Muscle of arm (tissue), 12 donors: Measurements from ENCODE around the gene TBC1D17. TPM values are rescaled to one million over a fixed set of nuclear protein-coding genes. Genes with fewer than 3 reads are reported as not detected.

Source experiments
- DNase-seq: peaks from one replicate; pipeline ENCODE4 v3.0.0-alpha.2; 2013
- polyA plus RNA-seq, 12 donors: library from polyadenylated mRNA; unstranded; fragments of 120-200 nt; gene quantifications; one replicate each; pipeline ENCODE4 v1.2.1, GENCODE V29; 2013; ENCODE audit not compliant: insufficient read length in 12 of 12

The TBC1D17 gene
- polyA plus RNA-seq, 12 donors = 25.8 to 44.9 (median 32.5) TPM; not detected in 1

GRCh38 chr19:49933643-49934042 is 56.1 kb downstream of the TBC1D17 start:
- DNase-seq = no peak

DNA sequence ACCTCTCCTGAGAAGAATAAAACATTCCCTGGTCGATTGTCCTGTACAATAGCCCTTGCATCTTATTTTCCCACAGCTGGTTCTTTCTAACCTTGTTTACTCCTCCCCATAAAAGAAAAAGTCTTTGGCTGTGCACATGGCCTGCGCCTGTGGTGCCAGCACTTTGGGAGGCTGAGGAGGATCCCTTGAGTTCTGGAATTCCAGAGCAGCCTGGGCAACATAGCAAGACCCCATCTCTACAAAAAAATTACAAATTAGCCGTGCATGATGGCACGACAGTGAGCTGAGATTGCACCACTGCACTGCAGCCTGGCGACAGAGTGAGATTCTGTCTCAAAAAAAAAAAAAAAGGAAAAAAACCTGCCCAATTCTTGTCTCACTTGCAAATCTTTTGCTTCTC is 59.0 kb downstream of the TBC1D17 start:
- DNase-seq = no peak

DNA sequence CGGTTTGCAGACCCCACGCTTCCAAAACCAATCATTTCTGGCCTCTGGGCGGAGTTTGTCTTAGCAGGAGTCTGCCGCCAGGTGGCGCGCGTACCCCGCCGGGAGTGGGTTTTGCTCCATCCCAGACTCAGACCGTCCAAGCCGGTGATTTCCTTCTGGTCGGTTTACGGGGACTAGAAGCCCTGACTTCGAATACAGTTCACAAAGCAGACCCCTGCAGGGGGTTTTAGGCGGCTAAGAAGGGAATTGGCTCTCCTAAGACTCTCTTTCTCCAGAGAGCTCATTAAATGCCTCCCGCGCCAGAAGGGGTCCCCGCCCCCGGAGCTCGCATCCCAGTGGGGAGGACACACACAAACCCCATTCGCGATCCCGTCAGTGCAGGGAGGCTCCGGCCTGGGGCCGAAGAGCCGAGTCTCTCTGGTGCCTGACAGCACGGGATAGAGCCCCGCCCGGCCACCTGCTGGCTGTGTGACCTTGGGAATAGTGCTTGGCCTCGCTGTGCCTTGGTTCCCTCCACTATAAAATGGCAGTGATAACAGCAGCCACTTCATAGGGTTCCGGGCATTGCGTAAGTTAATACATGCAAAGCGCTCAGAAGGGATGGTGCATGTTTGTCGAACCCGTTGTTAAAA is 60.4 kb downstream of the TBC1D17 start:
- peak; percentile 81 for DNase-seq

Other genes with a start within 250 kb of the TBC1D17 start
- gene RRAS, start 237.6 kb upstream of the TBC1D17 start, polyA plus RNA-seq = 10 to 100 TPM in 11 of 12 donors, not detected in 1; 24.2 to 56.9 (median 28.4) TPM
- 10 to 100 TPM in 11 of 12 donors, not detected in 1; 15.6 to 44.2 (median 23.6) TPM for gene SCAF1, start 235.5 kb upstream of the TBC1D17 start, polyA plus RNA-seq
- 10 to 100 TPM in 11 of 12 donors, not detected in 1; 26.2 to 59.4 (median 30.9) TPM for gene IRF3, start 211.8 kb upstream of the TBC1D17 start, polyA plus RNA-seq
- 10 to 100 TPM in 11 of 12 donors, not detected in 1; 19.7 to 31.1 (median 25.5) TPM for gene BCL2L12, start 211.8 kb upstream of the TBC1D17 start, polyA plus RNA-seq
- gene PRMT1, start 200.4 kb upstream of the TBC1D17 start, polyA plus RNA-seq = 100 to 1,000 TPM in 11 of 12 donors, not detected in 1; 158 to 200 (median 173) TPM
- gene ADM5, start 188.1 kb upstream of the TBC1D17 start, polyA plus RNA-seq = 1 to 10 TPM in 6 of 12 donors, under 1 TPM in 4, not detected in 2; 0.78 to 1.5 (median 1.1) TPM
- 10 to 100 TPM in 5 of 12 donors, 1 to 10 TPM in 5, not detected in 2; 5.6 to 14.2 (median 9.9) TPM for gene CPT1C, start 186.6 kb upstream of the TBC1D17 start, polyA plus RNA-seq
- gene TSKS, start 114.4 kb upstream of the TBC1D17 start, polyA plus RNA-seq = 1 to 10 TPM in 3 of 12 donors, under 1 TPM in 7, not detected in 2; 0.14 to 1.4 (median 0.50) TPM
- gene AP2A1, start 110.7 kb upstream of the TBC1D17 start, polyA plus RNA-seq = 10 to 100 TPM in 11 of 12 donors, not detected in 1; 44.1 to 78.6 (median 47.9) TPM
- gene FUZ, start 64.4 kb upstream of the TBC1D17 start, polyA plus RNA-seq = 10 to 100 TPM in 11 of 12 donors, not detected in 1; 11.8 to 41.9 (median 16.0) TPM
- 10 to 100 TPM in 11 of 12 donors, not detected in 1; 26.4 to 44.2 (median 29.5) TPM for gene MED25, start 59.4 kb upstream of the TBC1D17 start, polyA plus RNA-seq
- 100 to 1,000 TPM in 11 of 12 donors, not detected in 1; 143 to 230 (median 174) TPM for gene PTOV1, start 26.5 kb upstream of the TBC1D17 start, polyA plus RNA-seq
- 10 to 100 TPM in 11 of 12 donors, not detected in 1; 17.2 to 73.0 (median 28.5) TPM for gene PNKP, start 10.1 kb upstream of the TBC1D17 start, polyA plus RNA-seq
- 100 to 1,000 TPM in 1 of 12 donors, 10 to 100 TPM in 11; 26.0 to 219 (median 30.8) TPM for gene AKT1S1, start 347 bp upstream of the TBC1D17 start, polyA plus RNA-seq
- gene IL4I1, start 19.2 kb downstream of the TBC1D17 start, polyA plus RNA-seq = 1 to 10 TPM in 4 of 12 donors, under 1 TPM in 6, not detected in 2; 0.26 to 2.5 (median 0.94) TPM
- 10 to 100 TPM in 11 of 12 donors, not detected in 1; 13.1 to 40.2 (median 26.6) TPM for gene ATF5, start 51.5 kb downstream of the TBC1D17 start, polyA plus RNA-seq
- 100 to 1,000 TPM in 1 of 12 donors, 10 to 100 TPM in 11; 43.9 to 530 (median 54.9) TPM for gene NUP62, start 51.8 kb downstream of the TBC1D17 start, polyA plus RNA-seq
- gene SIGLEC11, start 83.5 kb downstream of the TBC1D17 start, polyA plus RNA-seq = 1 to 10 TPM in 3 of 12 donors, under 1 TPM in 8, not detected in 1; 0.48 to 5.5 (median 0.77) TPM
- 10 to 100 TPM in 11 of 12 donors, not detected in 1; 15.8 to 31.7 (median 19.8) TPM for gene VRK3, start 147.7 kb downstream of the TBC1D17 start, polyA plus RNA-seq
- 10 to 100 TPM in 2 of 12 donors, 1 to 10 TPM in 9, not detected in 1; 6.2 to 10.8 (median 8.3) TPM for gene ZNF473, start 148.3 kb downstream of the TBC1D17 start, polyA plus RNA-seq